ENCODE data around the gene UBASH3B.
A peak's percentile ranks its signal among the peaks of the same experiment; 100 is the strongest.

Gene UBASH3B

GRCh38 chr11:122757201-122757600 lies 101.7 kb downstream of the UBASH3B start:
- no peak for DNase-seq

- DNase-seq, result no peak
Observed at GRCh38 chr11:122758339-122758738, 102.8 kb downstream of the UBASH3B start.

GRCh38 chr11:122758974-122759373 lies 103.5 kb downstream of the UBASH3B start:
- DNase-seq, result no peak

- no peak for DNase-seq
Observed at GRCh38 chr11:122763108-122763507, 107.6 kb downstream of the UBASH3B start.

- no peak for DNase-seq
Observed at GRCh38 chr11:122764371-122765090, 109.0 kb downstream of the UBASH3B start.

GRCh38 chr11:122765487-122766131 lies 110.1 kb downstream of the UBASH3B start:
- DNase-seq, result no peak

- DNase-seq, result no peak
Observed at GRCh38 chr11:122769126-122769780, 113.7 kb downstream of the UBASH3B start.

GRCh38 chr11:122772945-122773344 lies 117.4 kb downstream of the UBASH3B start:
- no peak for DNase-seq

- DNase-seq, result no peak
Observed at GRCh38 chr11:122773781-122774266, 118.3 kb downstream of the UBASH3B start.

GRCh38 chr11:122775675-122776271 lies 120.3 kb downstream of the UBASH3B start:
- DNase-seq, result no peak

GRCh38 chr11:122776546-122776945 lies 121.0 kb downstream of the UBASH3B start:
- no peak for DNase-seq

- DNase-seq, result no peak
Observed at GRCh38 chr11:122777343-122777742, 121.8 kb downstream of the UBASH3B start.

- DNase-seq, result no peak
Observed at GRCh38 chr11:122778148-122778547, 122.6 kb downstream of the UBASH3B start.

- no peak for DNase-seq
Observed at GRCh38 chr11:122779047-122779629, 123.6 kb downstream of the UBASH3B start.

- no peak for DNase-seq
Observed at GRCh38 chr11:122780296-122780949, 124.9 kb downstream of the UBASH3B start.

- DNase-seq, result peak; percentile 35 to 63 (median 58)
Observed at GRCh38 chr11:122781378-122782195, 126.1 kb downstream of the UBASH3B start.

GRCh38 chr11:122782222-122782621 lies 126.7 kb downstream of the UBASH3B start:
- DNase-seq, result no peak

- no peak for DNase-seq
Observed at GRCh38 chr11:122784325-122784955, 128.9 kb downstream of the UBASH3B start.

GRCh38 chr11:122785031-122785541 lies 129.6 kb downstream of the UBASH3B start:
- DNase-seq, result no peak

- no peak for DNase-seq
Observed at GRCh38 chr11:122786896-122787295, 131.4 kb downstream of the UBASH3B start.
